A673 (cell line): ENCODE results near the gene BATF3. TPM values are rescaled to one million over a fixed set of nuclear protein-coding genes. Genes with fewer than 3 reads are reported as not detected.

Experiments used
- BruUV-seq: library from RNA; stranded (reverse); fragments of 400-500 nt; replicated peaks from 2 replicates; lab custom pipeline; 2021; lab: Mats Ljungman, UMichigan
- CTCF ChIA-PET: fragments of 300-600 bp; sonication (Branson Sonifier 250); formaldehyde crosslinking; loops from one replicate; lab custom pipeline; 2022; ENCODE audit warnings: antibody characterized with exemption; lab: Charles Lee
- POLR2A ChIA-PET: fragments of 300-600 bp; sonication (Branson Sonifier 250); formaldehyde crosslinking; loops from one replicate; lab custom pipeline; 2022; ENCODE audit warnings: antibody characterized with exemption; ENCODE audit not compliant: low non-redundant PET; lab: Charles Lee
- DNase-seq: peaks from one replicate; pipeline ENCODE4 v3.0.0-alpha.2; 2015; ENCODE audit warnings: low spot score
- H3K27ac ChIP-seq: fragments of 200-600 bp; sonication (generic); 2 replicates; pipeline ENCODE4 v1.5.1; 2016; ENCODE audit warnings: mixed run types, low read depth, mild to moderate bottlenecking, mixed read lengths, antibody characterized with exemption, low read length; ENCODE audit not compliant: poor library complexity, severe bottlenecking
- H3K27me3 ChIP-seq: fragments of 200-600 bp; sonication (generic); replicated peaks from 2 replicates; pipeline ENCODE4 v1.6.1; 2017; ENCODE audit warnings: mixed run types, low read depth, mild to moderate bottlenecking, mixed read lengths, antibody characterized with exemption, low read length; ENCODE audit not compliant: insufficient read depth, poor library complexity
- H3K36me3 ChIP-seq: fragments of 200-600 bp; sonication (generic); 2 replicates; pipeline ENCODE4 v1.6.1; 2016; ENCODE audit warnings: mixed run types, mild to moderate bottlenecking, mixed read lengths, antibody characterized with exemption, low read length; ENCODE audit not compliant: insufficient read depth, poor library complexity, severe bottlenecking
- H3K4me1 ChIP-seq: fragments of 200-600 bp; sonication (generic); 2 replicates; pipeline ENCODE4 v1.6.1; 2017; ENCODE audit warnings: mixed run types, mild to moderate bottlenecking, mixed read lengths, antibody characterized with exemption, low read length; ENCODE audit not compliant: insufficient read depth, poor library complexity, severe bottlenecking
- H3K4me3 ChIP-seq: fragments of 200-600 bp; sonication (generic); 2 replicates; pipeline ENCODE4 v1.5.1; 2016; ENCODE audit warnings: low read depth, mixed run types, mild to moderate bottlenecking, mixed read lengths, low read length; ENCODE audit not compliant: poor library complexity, severe bottlenecking
- H3K9me3 ChIP-seq: fragments of 200-600 bp; sonication (generic); 2 replicates; pipeline ENCODE4 v1.6.1; 2016; ENCODE audit warnings: mixed run types, low read depth, mild to moderate bottlenecking, mixed read lengths, antibody characterized with exemption, low read length; ENCODE audit not compliant: poor library complexity, severe bottlenecking
- EZH2 ChIP-seq: fragments of 200-600 bp; sonication (generic); IDR thresholded peaks from 2 replicates; pipeline ENCODE4 v1.6.1; 2017; ENCODE audit warnings: borderline replicate concordance, low read depth, mild to moderate bottlenecking, mixed read lengths, antibody characterized with exemption, low read length; ENCODE audit not compliant: poor library complexity, severe bottlenecking
- intact Hi-C: fragments of 100-400 bp; cut with micrococcal nuclease; formaldehyde crosslinking; loops from one replicate; pipeline ENCODE4 v1.10.0; 2022; ENCODE audit not compliant: unreplicated experiment
- total RNA-seq: library from RNA; stranded (reverse); gene quantifications from 2 replicates; pipeline ENCODE4 v1.2.3, GENCODE V29; 2021
- TF ChIP-seq, protein P1 (sequence below): fragments of 300-800, 200-600 bp; sonication (generic); conservative IDR thresholded peaks from 2 replicates; pipeline ENCODE4 v1.5.1; 2017; ENCODE audit warnings: low read depth, mild to moderate bottlenecking, antibody characterized with exemption, low read length, moderate library complexity, mixed read lengths

The BATF3 gene
- total RNA-seq, 1 experiment from 2014 or later = 6.9 TPM

DNA sequence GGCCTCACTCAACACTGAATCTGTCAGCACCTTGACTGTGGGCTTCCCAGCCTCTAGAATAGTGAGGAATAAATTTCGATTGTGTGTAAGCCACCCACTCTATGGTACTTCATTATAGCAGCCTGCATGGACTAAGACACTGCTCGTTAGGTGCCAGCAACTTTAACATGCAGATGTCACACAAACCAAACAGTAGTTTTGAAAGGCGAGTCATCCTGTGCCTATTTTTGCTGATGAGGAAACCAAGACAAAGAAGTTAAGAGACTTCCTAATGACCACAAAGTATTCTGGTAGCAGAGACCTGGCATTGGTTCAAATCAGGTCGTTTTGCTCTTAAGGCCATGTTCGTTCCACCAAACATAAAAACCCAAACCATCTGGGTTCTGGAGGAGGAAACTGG is 42.9 kb downstream of the BATF3 start:
- CTCF ChIA-PET = interaction anchor here (0.6 kb wide), 1 partner anchor 182 kb away, joined by 3 read pairs; no protein-coding TSS in a partner anchor
- H3K27ac ChIP-seq = no peak overlapping the region
- no peak for DNase-seq
- no peak overlapping the region for H3K4me3 ChIP-seq
- intact Hi-C loops = no loop called here
- H3K9me3 ChIP-seq = no peaks in the 10 kb centered on the region
- POLR2A ChIA-PET = no interaction called here
- no peak for TF ChIP-seq EZH2
- TF ChIP-seq, protein P1, sequence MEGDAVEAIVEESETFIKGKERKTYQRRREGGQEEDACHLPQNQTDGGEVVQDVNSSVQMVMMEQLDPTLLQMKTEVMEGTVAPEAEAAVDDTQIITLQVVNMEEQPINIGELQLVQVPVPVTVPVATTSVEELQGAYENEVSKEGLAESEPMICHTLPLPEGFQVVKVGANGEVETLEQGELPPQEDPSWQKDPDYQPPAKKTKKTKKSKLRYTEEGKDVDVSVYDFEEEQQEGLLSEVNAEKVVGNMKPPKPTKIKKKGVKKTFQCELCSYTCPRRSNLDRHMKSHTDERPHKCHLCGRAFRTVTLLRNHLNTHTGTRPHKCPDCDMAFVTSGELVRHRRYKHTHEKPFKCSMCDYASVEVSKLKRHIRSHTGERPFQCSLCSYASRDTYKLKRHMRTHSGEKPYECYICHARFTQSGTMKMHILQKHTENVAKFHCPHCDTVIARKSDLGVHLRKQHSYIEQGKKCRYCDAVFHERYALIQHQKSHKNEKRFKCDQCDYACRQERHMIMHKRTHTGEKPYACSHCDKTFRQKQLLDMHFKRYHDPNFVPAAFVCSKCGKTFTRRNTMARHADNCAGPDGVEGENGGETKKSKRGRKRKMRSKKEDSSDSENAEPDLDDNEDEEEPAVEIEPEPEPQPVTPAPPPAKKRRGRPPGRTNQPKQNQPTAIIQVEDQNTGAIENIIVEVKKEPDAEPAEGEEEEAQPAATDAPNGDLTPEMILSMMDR = no peak
- H3K36me3 ChIP-seq = no peaks in the 10 kb centered on the region
- H3K4me1 ChIP-seq = no peaks in the 10 kb centered on the region
- no peaks in the 10 kb centered on the region for H3K27me3 ChIP-seq
- no TSS peak for BruUV-seq

DNA sequence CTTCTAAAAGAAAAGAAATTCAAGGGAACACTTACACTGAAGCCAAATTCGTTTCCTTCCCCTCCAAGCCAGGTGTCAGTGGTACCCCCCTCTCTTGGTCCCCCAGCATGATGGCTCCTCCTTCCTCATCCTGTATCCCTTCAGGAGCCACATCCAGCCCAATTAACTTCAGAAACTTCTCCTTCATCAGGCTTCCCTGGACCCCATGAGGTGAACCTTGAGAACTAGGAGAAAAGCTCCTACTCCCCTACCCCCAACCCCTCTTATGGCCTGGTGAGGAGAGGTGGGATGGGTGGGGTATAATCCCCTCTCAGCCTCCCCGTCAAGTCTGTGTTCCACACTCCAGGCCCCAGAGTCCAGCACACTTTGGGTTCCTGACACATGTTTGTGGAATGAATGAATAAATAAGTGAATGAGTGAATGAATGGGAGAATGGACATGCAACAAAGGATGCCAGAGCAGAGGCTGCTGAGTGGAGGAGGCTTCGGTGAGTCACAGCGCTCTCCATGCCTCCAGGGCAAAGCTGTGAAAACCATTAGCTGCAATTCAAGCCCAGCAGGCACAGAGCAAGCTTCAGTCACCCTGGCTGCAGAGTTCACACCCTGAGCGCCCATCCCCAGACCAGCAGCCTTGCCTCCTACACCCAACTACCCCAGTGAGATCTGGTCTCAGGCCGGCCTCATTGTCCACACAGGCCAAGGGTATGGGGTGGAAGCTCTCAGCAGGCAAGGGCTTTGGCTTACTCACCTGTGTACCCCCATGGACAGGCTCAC is 43.8 kb downstream of the BATF3 start:
- no TSS peak for BruUV-seq
- intact Hi-C loops = no loop called here
- H3K9me3 ChIP-seq = no peaks in the 10 kb centered on the region
- no peak overlapping the region for H3K4me3 ChIP-seq
- TF ChIP-seq, protein P1 = no peak
- no peak for TF ChIP-seq EZH2
- no peaks in the 10 kb centered on the region for H3K27me3 ChIP-seq
- no peaks in the 10 kb centered on the region for H3K4me1 ChIP-seq
- ChIA-PET CTCF (interaction anchor here (0.6 to 2.2 kb wide), 2 partner anchors 9 to 183 kb away, joined by 3 to 7 read pairs; no protein-coding TSS in a partner anchor), POLR2A (no interaction called here)
- H3K27ac ChIP-seq = no peak overlapping the region
- no peaks in the 10 kb centered on the region for H3K36me3 ChIP-seq
- no peak for DNase-seq

DNA sequence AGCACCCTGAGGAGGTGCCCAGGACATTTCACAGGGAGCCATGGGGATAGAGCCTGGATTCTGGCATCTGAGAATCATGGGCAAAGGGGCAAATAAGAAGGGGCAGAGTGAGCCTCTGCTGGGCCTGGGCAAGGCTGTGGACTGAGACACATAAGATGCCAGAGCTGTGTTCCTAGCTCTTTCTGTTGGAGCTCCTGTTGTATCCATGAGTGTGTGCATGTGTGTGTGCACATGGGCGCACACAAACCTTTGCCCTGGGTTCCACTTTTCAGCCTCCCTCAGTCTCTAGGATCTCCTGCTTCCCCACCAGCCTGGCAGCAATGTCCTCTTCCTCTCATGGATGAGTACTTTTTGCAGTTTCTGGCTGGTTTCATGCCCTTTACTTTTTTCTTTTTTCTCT is 47.0 kb downstream of the BATF3 start:
- Histone ChIP-seq H3K4me1 (no peaks in the 10 kb centered on the region), H3K36me3 (no peaks in the 10 kb centered on the region), H3K27me3 (no peaks in the 10 kb centered on the region), H3K9me3 (no peaks in the 10 kb centered on the region), H3K27ac (no peak overlapping the region), H3K4me3 (no peak overlapping the region)
- no peak for DNase-seq
- no peak for TF ChIP-seq EZH2
- TF ChIP-seq, protein P1 = no peak
- ChIA-PET CTCF (no interaction called here), POLR2A (no interaction called here)
- intact Hi-C loops = no loop called here
- no TSS peak for BruUV-seq
